Karpas-422 (cell line): ENCODE measurements around the gene ZNHIT2. TPM values are rescaled to one million over a fixed set of nuclear protein-coding genes. Genes with fewer than 3 reads are reported as not detected.

Source experiments
- DNase-seq: peaks from one replicate; pipeline ENCODE4 v3.0.0-alpha.2; 2015
- H2AFZ ChIP-seq: fragments of 200-600 bp; sonication (generic); 2 replicates; pipeline ENCODE4 v1.6.1; 2014; ENCODE audit warnings: antibody characterized with exemption, low read length, mixed read lengths
- H3K27ac ChIP-seq: fragments of 200-600 bp; sonication (generic); 2 replicates; pipeline ENCODE4 v1.5.1; 2014; ENCODE audit warnings: mild to moderate bottlenecking, low read length, moderate library complexity
- H3K27me3 ChIP-seq: fragments of 200-600 bp; sonication (generic); 2 replicates; pipeline ENCODE4 v1.6.1; 2014; ENCODE audit warnings: low read length, mixed read lengths
- H3K36me3 ChIP-seq: fragments of 200-600 bp; sonication (generic); 2 replicates; pipeline ENCODE4 v1.6.1; 2014; ENCODE audit warnings: low read length, mixed read lengths; ENCODE audit not compliant: insufficient read depth
- H3K4me1 ChIP-seq: fragments of 200-600 bp; sonication (generic); 2 replicates; pipeline ENCODE4 v1.6.1; 2014; ENCODE audit warnings: mild to moderate bottlenecking, low read length, mixed read lengths
- H3K4me2 ChIP-seq: fragments of 200-600 bp; sonication (generic); 2 replicates; pipeline ENCODE4 v1.6.1; 2014; ENCODE audit warnings: low read length, low read depth, mild to moderate bottlenecking; ENCODE audit not compliant: poor library complexity, severe bottlenecking
- H3K4me3 ChIP-seq: fragments of 200-600 bp; sonication (generic); 2 replicates; pipeline ENCODE4 v1.5.1; 2014; ENCODE audit warnings: mild to moderate bottlenecking, antibody characterized with exemption, low read length, mixed read lengths
- H3K79me2 ChIP-seq: fragments of 200-600 bp; sonication (generic); 2 replicates; pipeline ENCODE4 v1.6.1; 2014; ENCODE audit warnings: mild to moderate bottlenecking, low read length, mixed read lengths
- H3K9ac ChIP-seq: fragments of 200-600 bp; sonication (generic); 2 replicates; pipeline ENCODE4 v1.6.0; 2014; ENCODE audit warnings: low read length
- H3K9me2 ChIP-seq: fragments of 200-600 bp; sonication (generic), shearing (Covaris generic); replicated peaks from 2 replicates; pipeline ENCODE4 v1.6.0; 2014; ENCODE audit warnings: mild to moderate bottlenecking, low read length, moderate library complexity; ENCODE audit not compliant: insufficient read depth
- H3K9me3 ChIP-seq: fragments of 300-700, 200-600 bp; sonication (generic); 2 replicates; pipeline ENCODE4 v1.6.1; 2014; ENCODE audit warnings: low read length, mixed read lengths
- H4K20me1 ChIP-seq: fragments of 200-600 bp; sonication (generic); 2 replicates; pipeline ENCODE4 v1.6.1; 2014; ENCODE audit warnings: mild to moderate bottlenecking, antibody characterized with exemption, low read length, low read depth; ENCODE audit not compliant: insufficient read depth
- total RNA-seq: library from RNA; depleted of rRNA; stranded (reverse); fragments of >200 nt; shearing (Covaris generic); gene quantifications from 2 replicates; pipeline ENCODE4 v1.2.3, GENCODE V29; 2014; ENCODE audit warnings: low replicate concordance

The ZNHIT2 gene
- total RNA-seq, 1 experiment from 2014 or later, result 11.3 TPM

GRCh38 chr11:65083134-65083833, 34.2 kb downstream of the ZNHIT2 start:
- 0 out of 2 replicates have a peak overlapping the region, but pooled peaks have one; percentile 27 for H2AFZ ChIP-seq
- H3K4me1 ChIP-seq, result peaks cover 30% of the 10 kb centered on the region
- H3K9ac ChIP-seq, result peak overlapping the region; percentile 83
- H3K4me3 ChIP-seq, result peak overlapping the region; percentile 77
- peaks cover 12% of the 10 kb centered on the region; the same call in 1 of the 2 replicates for H3K36me3 ChIP-seq
- H3K9me2 ChIP-seq, result no peaks in the 10 kb centered on the region
- no peaks in the 10 kb centered on the region for H3K27me3 ChIP-seq
- no peaks in the 10 kb centered on the region for H3K9me3 ChIP-seq
- peaks cover 52% of the 10 kb centered on the region for H3K79me2 ChIP-seq
- peak overlapping the region; percentile 35 for H3K27ac ChIP-seq
- DNase-seq, result peak; percentile 67
- peak overlapping the region; percentile 82 for H3K4me2 ChIP-seq
- H4K20me1 ChIP-seq, result peaks cover 8% of the 10 kb centered on the region; the same call in 1 of the 2 replicates

GRCh38 chr11:65078786-65079342, 38.6 kb downstream of the ZNHIT2 start:
- H3K27ac ChIP-seq, result no peak overlapping the region

GRCh38 chr11:65078151-65078550, 39.4 kb downstream of the ZNHIT2 start:
- Histone ChIP-seq H3K79me2 (peaks cover 26% of the 10 kb centered on the region), H3K27me3 (no peaks in the 10 kb centered on the region), H3K27ac (no peak overlapping the region), H3K9me2 (no peaks in the 10 kb centered on the region), H3K9me3 (no peaks in the 10 kb centered on the region), H4K20me1 (no peaks in the 10 kb centered on the region), H3K4me3 (no peak overlapping the region), H3K4me2 (no peak overlapping the region), H2AFZ (no peak overlapping the region), H3K9ac (no peak overlapping the region), H3K4me1 (peaks cover 19% of the 10 kb centered on the region), H3K36me3 (peaks cover 12% of the 10 kb centered on the region; the same call in 1 of the 2 replicates)
- DNase-seq, result peak; percentile 83

More at GRCh38 chr11:65078786-65079342, 38.6 kb downstream of the ZNHIT2 start:
- Histone ChIP-seq H3K4me2 (peak overlapping the region; percentile 9), H3K27me3 (no peaks in the 10 kb centered on the region), H3K9ac (no peak overlapping the region), H4K20me1 (no peaks in the 10 kb centered on the region), H3K79me2 (peaks cover 33% of the 10 kb centered on the region), H3K4me1 (peaks cover 19% of the 10 kb centered on the region), H2AFZ (no peak overlapping the region), H3K9me2 (no peaks in the 10 kb centered on the region), H3K9me3 (no peaks in the 10 kb centered on the region), H3K4me3 (no peak overlapping the region), H3K36me3 (peaks cover 12% of the 10 kb centered on the region; the same call in 1 of the 2 replicates)
- DNase-seq, result no peak

GRCh38 chr11:65077451-65077850, 40.0 kb downstream of the ZNHIT2 start:
- H3K79me2 ChIP-seq, result peaks cover 19% of the 10 kb centered on the region
- no peak overlapping the region for H3K4me2 ChIP-seq
- H4K20me1 ChIP-seq, result no peaks in the 10 kb centered on the region
- peaks cover 12% of the 10 kb centered on the region; the same call in 1 of the 2 replicates for H3K36me3 ChIP-seq
- H3K4me3 ChIP-seq, result no peak overlapping the region
- no peaks in the 10 kb centered on the region for H3K27me3 ChIP-seq
- no peaks in the 10 kb centered on the region for H3K9me3 ChIP-seq
- no peak overlapping the region for H3K9ac ChIP-seq
- no peaks in the 10 kb centered on the region for H3K9me2 ChIP-seq
- H3K27ac ChIP-seq, result no peak overlapping the region
- peak; percentile 57 for DNase-seq
- H3K4me1 ChIP-seq, result peaks cover 15% of the 10 kb centered on the region
- no peak overlapping the region for H2AFZ ChIP-seq

- H3K9ac ChIP-seq, result peak overlapping the region; percentile 45
- H3K4me1 ChIP-seq, result peaks cover 12% of the 10 kb centered on the region
- peak overlapping the region; percentile 22; the same call in 1 of the 2 replicates for H3K4me3 ChIP-seq
- DNase-seq, result no peak
- H3K9me3 ChIP-seq, result no peaks in the 10 kb centered on the region
- H3K4me2 ChIP-seq, result peak overlapping the region; percentile 53
- no peaks in the 10 kb centered on the region for H3K79me2 ChIP-seq
- H3K9me2 ChIP-seq, result no peaks in the 10 kb centered on the region
- no peaks in the 10 kb centered on the region for H4K20me1 ChIP-seq
- H3K36me3 ChIP-seq, result peaks cover 4% of the 10 kb centered on the region; the same call in 1 of the 2 replicates
- H3K27ac ChIP-seq, result no peak overlapping the region
- peak overlapping the region; percentile 84; the same call in 1 of the 2 replicates for H2AFZ ChIP-seq
- no peaks in the 10 kb centered on the region for H3K27me3 ChIP-seq
Observed at GRCh38 chr11:65072631-65072966, 44.9 kb downstream of the ZNHIT2 start.

GRCh38 chr11:65071907-65072630, 45.4 kb downstream of the ZNHIT2 start:
- no peaks in the 10 kb centered on the region for H3K27me3 ChIP-seq
- H2AFZ ChIP-seq, result peak overlapping the region; percentile 84
- H3K9me2 ChIP-seq, result no peaks in the 10 kb centered on the region
- no peaks in the 10 kb centered on the region for H3K9me3 ChIP-seq
- peak overlapping the region; percentile 45 for H3K9ac ChIP-seq
- H3K27ac ChIP-seq, result no peak overlapping the region
- DNase-seq, result peak; percentile 71
- H3K4me2 ChIP-seq, result peak overlapping the region; percentile 53
- no peaks in the 10 kb centered on the region for H4K20me1 ChIP-seq
- peaks cover 12% of the 10 kb centered on the region for H3K4me1 ChIP-seq
- no peaks in the 10 kb centered on the region for H3K36me3 ChIP-seq
- H3K79me2 ChIP-seq, result no peaks in the 10 kb centered on the region
- H3K4me3 ChIP-seq, result peak overlapping the region; percentile 22; the same call in 1 of the 2 replicates

- no peak for DNase-seq
- Histone ChIP-seq H3K9me3 (no peaks in the 10 kb centered on the region), H3K4me2 (no peak overlapping the region), H3K27ac (no peak overlapping the region), H4K20me1 (no peaks in the 10 kb centered on the region), H3K9ac (no peak overlapping the region), H3K79me2 (no peaks in the 10 kb centered on the region), H3K4me1 (peaks cover 12% of the 10 kb centered on the region), H3K4me3 (no peak overlapping the region), H3K9me2 (no peaks in the 10 kb centered on the region), H3K36me3 (no peaks in the 10 kb centered on the region), H3K27me3 (no peaks in the 10 kb centered on the region), H2AFZ (no peak overlapping the region)
Observed at GRCh38 chr11:65069217-65069616, 48.3 kb downstream of the ZNHIT2 start.

GRCh38 chr11:65067446-65067845, 50.1 kb downstream of the ZNHIT2 start:
- no peaks in the 10 kb centered on the region for H3K9me3 ChIP-seq
- H3K9ac ChIP-seq, result no peak overlapping the region
- peaks cover 9% of the 10 kb centered on the region for H3K4me1 ChIP-seq
- no peaks in the 10 kb centered on the region for H3K79me2 ChIP-seq
- H2AFZ ChIP-seq, result no peak overlapping the region
- no peaks in the 10 kb centered on the region for H3K36me3 ChIP-seq
- no peak overlapping the region for H3K4me2 ChIP-seq
- no peaks in the 10 kb centered on the region for H4K20me1 ChIP-seq
- no peaks in the 10 kb centered on the region for H3K9me2 ChIP-seq
- H3K27ac ChIP-seq, result no peak overlapping the region
- no peak overlapping the region for H3K4me3 ChIP-seq
- H3K27me3 ChIP-seq, result no peaks in the 10 kb centered on the region
- DNase-seq, result no peak
